Fibroblast of skin of scalp (primary cell): ENCODE data around the gene PCDHB13. TPM values are rescaled to one million over a fixed set of nuclear protein-coding genes. Genes with fewer than 3 reads are reported as not detected.
"Not testable (repeated sequence)": the region's sequence is repeated elsewhere in the genome, so short reads cannot be mapped to it uniquely, and the experiment has no call there.

ENCODE experiments used
- DNase-seq: peaks from one replicate; pipeline ENCODE4 v3.0.0-alpha.2; 2013
- polyA plus RNA-seq, 2 experiments: library from polyadenylated mRNA; unstranded; fragments of 120-200 nt; gene quantifications; one replicate each; pipeline ENCODE4 v1.2.1, GENCODE V29; 2013; ENCODE audit not compliant: insufficient read length in 2 of 2

PCDHB13 gene
- polyA plus RNA-seq (2013, experiment 1 of 2; ENCODE audit: insufficient read length) = 0.78 TPM
- polyA plus RNA-seq (2013, experiment 2 of 2; ENCODE audit: insufficient read length) = 1.3 TPM

DNA sequence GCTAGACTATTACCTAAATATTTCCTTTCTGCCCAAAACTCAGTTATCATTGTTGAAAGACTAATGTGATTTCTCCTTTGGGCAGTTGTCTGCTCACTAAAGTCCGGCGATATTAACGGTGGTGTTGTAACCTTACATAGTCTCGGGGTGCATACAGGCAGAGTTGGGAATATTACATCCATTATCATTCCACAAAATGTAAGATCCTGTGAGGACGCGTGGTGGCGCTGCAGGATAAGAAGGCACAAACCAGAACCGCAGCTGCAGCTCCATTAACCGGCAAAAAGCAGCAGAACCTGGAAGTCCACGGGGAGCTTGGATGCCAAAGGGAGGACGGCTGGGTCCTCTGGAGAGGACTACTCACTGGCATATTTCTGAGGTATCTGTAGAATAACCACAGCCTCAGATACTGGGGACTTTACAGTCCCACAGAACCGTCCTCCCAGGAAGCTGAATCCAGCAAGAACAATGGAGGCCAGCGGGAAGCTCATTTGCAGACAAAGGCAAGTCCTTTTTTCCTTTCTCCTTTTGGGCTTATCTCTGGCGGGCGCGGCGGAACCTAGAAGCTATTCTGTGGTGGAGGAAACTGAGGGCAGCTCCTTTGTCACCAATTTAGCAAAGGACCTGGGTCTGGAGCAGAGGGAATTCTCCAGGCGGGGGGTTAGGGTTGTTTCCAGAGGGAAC, at the start of gene PCDHB13:
PCDHB13 (plus strand) TSS at position 264 of the 684 bp plus-strand sequence; CDS start at position 469, 205 bp downstream.
- peak; percentile 20 for DNase-seq

- DNase-seq = peak; percentile 24
Observed at GRCh38 chr5:141172381-141173204, 41.1 kb upstream of the PCDHB13 start, which contains the start of gene PCDHB7. TSS of gene PCDHB7 (plus strand) at chr5:141172644. CDS start at chr5:141172836, 192 bp downstream.

DNA sequence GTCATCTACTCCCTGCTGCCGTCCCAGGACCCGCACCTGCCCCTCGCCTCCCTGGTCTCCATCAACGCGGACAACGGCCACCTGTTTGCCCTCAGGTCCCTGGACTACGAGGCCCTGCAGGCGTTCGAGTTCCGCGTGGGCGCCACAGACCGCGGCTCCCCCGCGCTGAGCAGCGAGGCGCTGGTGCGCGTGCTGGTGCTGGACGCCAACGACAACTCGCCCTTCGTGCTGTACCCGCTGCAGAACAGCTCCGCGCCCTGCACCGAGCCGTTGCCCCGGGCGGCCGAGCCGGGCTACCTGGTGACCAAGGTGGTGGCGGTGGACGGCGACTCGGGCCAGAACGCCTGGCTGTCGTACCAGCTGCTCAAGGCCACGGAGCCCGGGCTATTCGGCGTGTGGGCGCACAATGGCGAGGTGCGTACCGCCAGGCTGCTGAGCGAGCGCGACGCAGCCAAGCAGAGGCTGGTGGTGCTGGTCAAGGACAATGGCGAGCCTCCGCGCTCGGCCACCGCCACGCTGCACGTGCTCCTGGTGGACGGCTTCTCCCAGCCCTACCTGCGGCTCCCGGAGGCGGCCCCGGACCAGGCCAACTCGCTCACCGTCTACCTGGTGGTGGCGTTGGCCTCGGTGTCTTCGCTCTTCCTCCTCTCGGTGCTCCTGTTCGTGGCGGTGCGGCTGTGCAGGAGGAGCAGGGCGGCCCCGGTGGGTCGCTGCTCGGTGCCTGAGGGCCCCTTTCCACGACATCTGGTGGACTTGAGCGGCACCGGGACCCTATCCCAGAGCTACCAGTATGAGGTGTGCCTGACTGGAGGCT, 39.2 kb upstream of the PCDHB13 start:
- DNase-seq = not testable (repeated sequence)

DNA sequence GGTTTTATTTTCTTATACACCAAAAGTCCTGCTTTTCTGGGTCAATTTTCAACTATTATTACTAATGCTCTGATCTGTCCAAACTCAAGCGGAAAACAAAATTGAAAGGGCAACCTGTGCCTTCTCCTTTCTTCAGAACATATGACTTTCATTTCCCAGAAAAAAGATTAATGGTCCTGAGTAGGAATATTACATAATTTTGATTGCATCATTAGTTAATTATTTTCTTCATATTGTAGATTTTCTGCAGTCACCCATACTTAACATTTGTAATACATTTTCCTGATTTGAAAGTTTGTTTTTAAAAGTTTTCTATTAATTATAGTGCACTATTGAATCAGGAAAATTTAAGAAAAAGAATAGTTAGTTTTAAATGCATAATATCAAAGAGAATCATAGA, 37.8 kb upstream of the PCDHB13 start:
- DNase-seq = no peak

- not testable (repeated sequence) for DNase-seq
Observed at GRCh38 chr5:141177577-141178191, 36.0 kb upstream of the PCDHB13 start, which contains the start of gene PCDHB8. TSS of gene PCDHB8 (plus strand) at chr5:141177790. CDS start at chr5:141178035, 245 bp downstream.

DNA sequence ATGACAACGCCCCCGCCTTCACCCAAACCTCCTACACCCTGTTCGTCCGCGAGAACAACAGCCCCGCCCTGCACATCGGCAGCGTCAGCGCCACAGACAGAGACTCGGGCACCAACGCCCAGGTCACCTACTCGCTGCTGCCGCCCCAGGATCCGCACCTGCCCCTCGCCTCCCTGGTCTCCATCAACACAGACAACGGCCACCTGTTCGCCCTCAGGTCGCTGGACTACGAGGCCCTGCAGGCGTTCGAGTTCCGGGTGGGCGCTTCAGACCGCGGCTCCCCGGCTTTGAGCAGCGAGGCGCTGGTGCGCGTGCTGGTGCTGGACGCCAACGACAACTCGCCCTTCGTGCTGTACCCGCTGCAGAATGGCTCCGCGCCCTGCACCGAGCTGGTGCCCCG, 34.3 kb upstream of the PCDHB13 start:
- DNase-seq = not testable (repeated sequence)

GRCh38 chr5:141179876-141180275, 33.8 kb upstream of the PCDHB13 start:
- DNase-seq = not testable (repeated sequence)

DNA sequence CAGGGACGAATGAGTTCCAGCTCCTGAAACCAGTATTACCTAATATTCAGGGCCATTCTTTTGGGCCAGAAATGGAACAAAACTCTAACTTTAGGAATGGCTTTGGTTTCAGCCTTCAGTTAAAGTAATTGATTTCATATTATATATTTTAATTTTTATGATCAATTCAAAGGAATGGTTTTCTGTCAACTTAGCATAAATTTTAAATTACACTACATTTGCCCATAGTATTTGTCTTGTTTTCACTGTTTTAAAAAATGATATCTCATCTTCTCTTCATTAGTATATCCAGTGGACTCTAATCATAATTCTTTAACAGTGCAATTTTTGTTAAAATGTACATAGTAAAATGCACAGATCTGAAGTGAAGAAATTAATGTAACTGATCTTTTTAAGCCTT, 33.4 kb upstream of the PCDHB13 start:
- DNase-seq = no peak

- DNase-seq = peak; percentile 22
Observed at GRCh38 chr5:141182248-141182647, 31.5 kb upstream of the PCDHB13 start, which contains the start of gene PCDHB16. TSS of gene PCDHB16 (plus strand) at chr5:141182387. CDS start at chr5:141182560, 173 bp downstream.

GRCh38 chr5:141184117-141184855, 29.4 kb upstream of the PCDHB13 start:
- not testable (repeated sequence) for DNase-seq

- DNase-seq = peak; percentile 20
Observed at GRCh38 chr5:141186897-141187512, 26.7 kb upstream of the PCDHB13 start, which contains the start of gene PCDHB9. TSS of gene PCDHB9 (plus strand) at chr5:141187161. CDS start at chr5:141187319, 158 bp downstream.

DNA sequence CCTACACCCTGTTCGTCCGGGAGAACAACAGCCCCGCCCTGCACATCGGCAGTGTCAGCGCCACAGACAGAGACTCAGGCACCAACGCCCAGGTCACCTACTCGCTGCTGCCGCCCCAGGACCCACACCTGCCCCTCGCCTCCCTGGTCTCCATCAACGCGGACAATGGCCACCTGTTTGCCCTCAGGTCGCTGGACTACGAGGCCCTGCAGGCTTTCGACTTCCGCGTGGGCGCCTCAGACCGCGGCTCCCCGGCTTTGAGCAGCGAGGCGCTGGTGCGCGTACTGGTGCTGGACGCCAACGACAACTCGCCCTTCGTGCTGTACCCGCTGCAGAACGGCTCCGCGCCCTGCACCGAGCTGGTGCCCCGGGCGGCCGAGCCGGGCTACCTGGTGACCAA, 25.0 kb upstream of the PCDHB13 start:
- not testable (repeated sequence) for DNase-seq

DNA sequence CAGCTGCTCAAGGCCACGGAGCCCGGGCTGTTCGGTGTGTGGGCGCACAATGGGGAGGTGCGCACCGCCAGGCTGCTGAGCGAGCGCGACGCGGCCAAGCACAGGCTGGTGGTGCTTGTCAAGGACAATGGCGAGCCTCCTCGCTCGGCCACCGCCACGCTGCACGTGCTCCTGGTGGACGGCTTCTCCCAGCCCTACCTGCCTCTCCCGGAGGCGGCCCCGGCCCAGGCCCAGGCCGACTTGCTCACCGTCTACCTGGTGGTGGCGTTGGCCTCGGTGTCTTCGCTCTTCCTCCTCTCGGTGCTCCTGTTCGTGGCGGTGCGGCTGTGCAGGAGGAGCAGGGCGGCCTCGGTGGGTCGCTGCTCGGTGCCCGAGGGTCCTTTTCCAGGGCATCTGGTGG, 24.6 kb upstream of the PCDHB13 start:
- not testable (repeated sequence) for DNase-seq

DNA sequence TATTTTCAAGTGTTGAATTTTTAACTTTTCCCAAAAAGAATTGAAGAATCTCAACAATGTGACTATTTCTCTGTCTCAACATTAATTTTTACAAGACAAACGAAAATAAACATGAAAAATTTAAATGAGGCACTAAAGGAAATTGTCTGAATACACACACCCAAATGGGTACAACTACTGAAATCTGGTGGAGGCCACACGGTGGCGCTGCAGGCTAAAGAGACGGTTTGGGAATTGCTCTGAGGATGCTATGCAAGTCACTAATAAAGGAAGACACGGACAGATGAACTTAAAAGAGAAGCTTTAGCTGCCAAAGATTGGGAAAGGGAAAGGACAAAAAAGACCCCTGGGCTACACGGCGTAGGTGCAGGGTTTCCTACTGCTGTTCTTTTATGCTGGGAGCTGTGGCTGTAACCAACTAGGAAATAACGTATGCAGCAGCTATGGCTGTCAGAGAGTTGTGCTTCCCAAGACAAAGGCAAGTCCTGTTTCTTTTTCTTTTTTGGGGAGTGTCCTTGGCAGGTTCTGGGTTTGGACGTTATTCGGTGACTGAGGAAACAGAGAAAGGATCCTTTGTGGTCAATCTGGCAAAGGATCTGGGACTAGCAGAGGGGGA, 21.5 kb upstream of the PCDHB13 start, which contains the start of gene PCDHB10:
PCDHB10 (plus strand) TSS at position 244 of the 616 bp plus-strand sequence; CDS start at position 444, 200 bp downstream.
- no peak for DNase-seq

DNA sequence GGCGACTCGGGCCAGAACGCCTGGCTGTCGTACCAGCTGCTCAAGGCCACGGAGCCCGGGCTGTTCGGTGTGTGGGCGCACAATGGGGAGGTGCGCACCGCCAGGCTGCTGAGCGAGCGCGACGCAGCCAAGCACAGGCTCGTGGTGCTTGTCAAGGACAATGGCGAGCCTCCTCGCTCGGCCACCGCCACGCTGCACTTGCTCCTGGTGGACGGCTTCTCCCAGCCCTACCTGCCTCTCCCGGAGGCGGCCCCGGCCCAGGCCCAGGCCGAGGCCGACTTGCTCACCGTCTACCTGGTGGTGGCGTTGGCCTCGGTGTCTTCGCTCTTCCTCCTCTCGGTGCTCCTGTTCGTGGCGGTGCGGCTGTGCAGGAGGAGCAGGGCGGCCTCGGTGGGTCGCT, 19.4 kb upstream of the PCDHB13 start:
- not testable (repeated sequence) for DNase-seq

GRCh38 chr5:141196363-141196762, 17.4 kb upstream of the PCDHB13 start:
- DNase-seq = no peak

DNA sequence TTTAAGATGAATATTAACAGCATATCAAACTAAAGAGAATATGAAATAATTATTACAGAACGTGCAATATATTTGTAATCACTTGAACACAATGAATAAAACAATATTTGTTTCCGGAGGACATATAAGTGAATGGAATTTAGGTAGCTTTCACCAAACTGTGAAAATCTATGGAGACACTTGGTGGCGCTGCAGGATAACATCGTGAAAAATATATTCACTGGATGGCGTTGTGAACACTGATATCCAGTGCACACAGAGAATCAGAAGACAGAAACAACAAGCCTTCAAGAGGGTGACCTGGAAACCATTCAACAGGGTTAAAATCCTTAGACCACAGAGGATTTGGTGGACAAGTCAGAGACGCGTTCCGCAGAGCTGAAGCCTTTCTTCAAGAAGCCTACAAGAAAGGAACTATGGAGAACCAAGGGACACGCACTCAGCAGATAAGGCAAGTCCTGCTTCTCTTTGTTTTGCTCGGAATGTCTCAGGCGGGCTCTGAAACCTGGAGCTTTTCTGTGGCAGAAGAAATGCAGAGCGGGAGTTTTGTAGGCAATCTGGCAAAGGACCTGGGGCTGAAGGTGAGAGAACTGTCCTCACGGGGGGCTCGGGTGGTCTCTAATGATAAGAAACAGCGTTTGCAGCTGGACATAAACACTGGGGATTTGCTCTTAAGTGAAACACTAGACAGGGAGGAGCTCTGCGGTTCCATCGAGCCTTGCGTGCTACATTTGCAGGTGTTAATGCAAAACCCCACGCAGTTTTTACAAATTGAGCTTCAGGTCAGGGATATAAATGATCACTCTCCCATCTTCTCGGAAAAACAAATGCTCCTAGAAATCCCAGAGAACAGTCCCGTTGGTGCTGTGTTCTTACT, 14.1 kb upstream of the PCDHB13 start, which contains the start of gene PCDHB11:
PCDHB11 (plus strand) TSS at position 269 of the 877 bp plus-strand sequence; CDS start at position 417, 148 bp downstream.
- no peak for DNase-seq

- not testable (repeated sequence) for DNase-seq
Observed at GRCh38 chr5:141201126-141201525, 12.6 kb upstream of the PCDHB13 start.

DNA sequence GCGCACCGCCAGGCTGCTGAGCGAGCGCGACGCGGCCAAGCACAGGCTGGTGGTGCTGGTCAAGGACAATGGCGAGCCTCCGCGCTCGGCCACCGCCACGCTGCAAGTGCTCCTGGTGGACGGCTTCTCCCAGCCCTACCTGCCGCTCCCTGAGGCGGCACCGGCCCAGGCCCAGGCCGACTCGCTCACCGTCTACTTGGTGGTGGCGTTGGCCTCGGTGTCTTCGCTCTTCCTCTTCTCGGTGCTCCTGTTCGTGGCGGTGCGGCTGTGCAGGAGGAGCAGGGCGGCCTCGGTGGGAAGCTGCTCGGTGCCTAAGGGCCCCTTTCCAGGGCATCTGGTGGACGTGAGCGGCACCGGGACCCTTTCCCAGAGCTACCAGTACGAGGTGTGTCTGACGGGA, 12.1 kb upstream of the PCDHB13 start:
- not testable (repeated sequence) for DNase-seq
